Heart left ventricle (tissue), 13 donors: Measurements from ENCODE around the gene NR5A2.

Experiments
- CTCF ChIP-seq, 12 donors: fragments of 200-600 bp; sonication (generic) in 4 of 12; IDR thresholded peaks; one replicate each; pipeline versions ENCODE4 v1.5.0 to v1.8.0; 2018 to 2022; ENCODE audit warnings: antibody characterized with exemption in 12 of 12, mild to moderate bottlenecking in 5 of 12
- POLR2A ChIP-seq, 2 donors: fragments of 450-650 bp; IDR thresholded peaks; one replicate each; pipeline ENCODE4 v1.6.1; 2017; ENCODE audit warnings: antibody characterized with exemption in 2 of 2, mild to moderate bottlenecking in 2 of 2, moderate library complexity in 2 of 2
- donor health status: ischemic (EF 13 %, LVEDD 7.1; RV severe dilation, severe dysfunction).
- donor health status: DM: no; HTN: yes; CAD: no.
- donor health status: DM: no; HTN: no; CAD: no.
- donor health status: ischemic (EF 25% LVEDD 6.9; RV normal size, moderate dysfunction).
- donor health status: ischemic (EF 25% LVEDD 5.7; RV mildly dilated, moderate dysfunction).
- donor health status: ischemic (EF 35%, LVEDD 5.7; RV mildly dilated, moderate dysfunction).
- donor health status: nonischemic (EF 11% LVEDD 7.7; RV severe dilation, severe dysfunction).
- donor health status: DM: yes; HTN: yes; CAD: no.
- donor health status: PGD.
- donor health status: ischemic (EF 29% LVEDD 5.4; RV normal size, mild dysfunction).
- donor health status: nonischemic (EF 23%, LVEDD 6.1; RV moderate dilation, normal function).

GRCh38 chr1:200198236-200198635 lies 170.7 kb downstream of the NR5A2 start:
- TF ChIP-seq CTCF (IDR thresholded peaks at IDR 0.05) (no peak), POLR2A (IDR thresholded peaks at IDR 0.05) (no peak)
